COLO829 (cell line): Measurements from ENCODE around the gene DNHD1.
"Not testable (repeated sequence)": the region's sequence is repeated elsewhere in the genome, so short reads cannot be mapped to it uniquely, and the experiment has no call there.

Source experiments
- DNase-seq: peaks from one replicate; pipeline ENCODE4 v3.0.0; 2012; ENCODE audit warnings: low spot score

DNHD1 gene

DNA sequence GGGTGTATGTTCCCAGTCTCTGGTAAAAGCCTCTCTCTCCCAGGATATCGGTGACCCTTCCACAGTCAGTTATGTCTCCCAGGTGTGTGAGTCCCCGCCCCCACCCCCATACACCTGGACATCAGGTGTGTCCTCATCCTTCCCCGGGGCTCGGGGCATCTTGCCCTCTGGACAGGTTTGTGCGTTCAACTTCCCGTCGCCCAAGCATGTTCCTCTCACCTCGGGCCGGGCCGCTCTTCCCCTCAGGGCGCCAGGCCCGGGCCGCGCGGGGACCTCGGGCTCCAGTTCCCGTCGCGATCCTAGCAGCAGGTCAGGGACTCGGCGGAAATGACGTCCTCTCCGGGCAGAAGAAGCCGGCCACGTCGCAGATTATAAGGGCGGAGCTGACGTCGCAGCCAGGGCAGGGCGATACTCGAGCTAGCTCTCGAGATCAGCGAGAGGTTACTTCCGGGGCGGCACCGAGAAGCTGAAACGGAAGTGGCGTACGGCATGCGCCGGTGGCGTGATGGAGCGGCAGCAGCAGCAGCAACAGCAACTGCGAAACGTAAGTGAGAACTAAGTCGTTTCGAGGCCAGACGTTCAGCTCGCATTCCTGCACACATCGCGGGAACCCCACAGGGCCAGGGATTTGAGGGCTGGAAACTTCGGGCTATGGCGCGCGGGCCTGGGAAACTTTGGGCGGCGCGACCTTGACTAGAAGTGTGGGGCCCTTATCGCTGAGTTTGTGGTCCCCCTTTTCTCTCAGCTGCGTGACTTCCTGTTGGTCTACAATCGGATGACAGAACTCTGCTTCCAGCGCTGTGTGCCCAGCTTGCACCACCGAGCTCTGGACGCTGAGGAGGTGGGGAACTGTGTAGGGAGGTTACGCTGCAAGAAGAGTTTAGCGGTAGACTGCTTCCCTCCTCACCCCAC lies 15.8 kb upstream of the DNHD1 start, which contains the start of the genes ARFIP2 and TIMM10B:
Gene ARFIP2 (minus strand): TSS at position 320 of the 912 bp plus-strand sequence. CDS start 910 bp downstream, outside the sequence.
Gene TIMM10B (plus strand): TSS at position 490 of the 912 bp plus-strand sequence. CDS start 16 bp downstream, at position 506.
- peak; percentile 99 for DNase-seq

DNA sequence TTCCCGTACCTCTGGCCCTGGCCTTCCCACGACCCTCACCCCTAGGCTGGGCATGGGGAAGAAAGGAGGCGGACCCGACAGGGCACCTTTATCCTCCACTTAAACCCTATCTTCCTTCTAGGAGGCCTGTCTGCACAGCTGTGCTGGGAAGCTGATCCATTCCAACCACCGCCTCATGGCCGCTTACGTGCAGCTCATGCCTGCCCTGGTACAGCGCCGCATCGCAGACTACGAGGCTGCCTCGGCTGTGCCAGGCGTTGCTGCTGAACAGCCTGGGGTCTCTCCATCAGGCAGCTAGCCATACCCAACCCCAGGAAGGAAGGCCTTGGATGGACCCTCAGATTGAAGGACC lies 15.2 kb upstream of the DNHD1 start:
- no peak for DNase-seq

DNA sequence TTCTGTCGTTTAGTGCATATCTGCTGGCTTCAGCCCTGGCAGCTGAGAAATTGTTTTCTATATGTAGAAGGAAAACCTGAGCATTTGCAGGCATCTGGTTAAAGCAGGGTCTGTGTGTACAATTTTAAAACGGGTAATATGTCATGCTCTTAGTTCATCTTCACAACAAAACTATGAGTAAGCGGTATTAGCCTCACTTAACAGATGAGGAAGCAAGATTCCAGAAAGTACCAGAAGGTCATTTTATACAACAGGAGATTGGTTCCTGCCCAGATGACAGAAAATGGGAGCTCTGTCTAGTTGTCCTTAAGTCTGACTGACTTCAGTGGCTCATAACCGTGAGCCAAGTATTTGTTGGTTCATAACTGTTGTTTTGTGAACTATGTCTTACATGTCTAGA lies 14.6 kb upstream of the DNHD1 start:
- DNase-seq = no peak

DNA sequence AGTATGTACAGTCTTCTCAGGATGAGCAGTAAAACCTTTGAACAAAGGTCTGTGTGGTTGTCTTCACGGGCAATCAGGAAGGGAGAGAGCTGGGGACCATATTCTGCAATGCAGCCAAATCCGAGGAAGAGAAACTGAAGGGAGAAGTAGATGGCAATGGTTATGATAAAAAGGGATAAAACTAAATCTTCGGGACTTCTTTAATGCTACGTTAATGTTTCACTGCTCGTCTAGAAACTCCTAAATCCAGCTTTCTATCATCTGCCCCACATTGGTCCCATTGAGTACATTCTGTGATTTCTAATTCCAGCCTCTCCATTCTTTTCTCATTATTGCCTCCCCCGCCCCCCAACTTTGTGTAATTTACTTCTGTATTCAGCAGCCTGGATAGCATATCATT lies 14.1 kb upstream of the DNHD1 start:
- DNase-seq = no peak

DNA sequence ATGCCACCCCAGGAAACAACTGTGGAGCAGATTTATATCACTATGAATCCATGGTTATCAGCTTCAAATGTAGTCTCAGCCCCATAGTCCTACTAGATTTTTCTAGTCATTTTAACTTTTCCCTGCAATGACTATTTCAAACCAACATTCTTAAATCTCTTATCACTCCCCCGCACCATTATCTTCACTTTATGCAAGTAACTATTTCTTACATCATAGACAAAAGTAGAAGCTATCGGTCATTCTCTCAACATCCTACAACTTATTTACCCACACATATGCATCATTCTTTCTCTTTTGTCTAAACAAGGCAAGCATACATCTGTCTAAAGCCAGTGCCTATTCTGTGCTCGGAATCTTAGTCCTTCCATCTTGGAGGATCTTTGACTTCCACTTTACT lies 11.4 kb upstream of the DNHD1 start:
- no peak for DNase-seq

DNA sequence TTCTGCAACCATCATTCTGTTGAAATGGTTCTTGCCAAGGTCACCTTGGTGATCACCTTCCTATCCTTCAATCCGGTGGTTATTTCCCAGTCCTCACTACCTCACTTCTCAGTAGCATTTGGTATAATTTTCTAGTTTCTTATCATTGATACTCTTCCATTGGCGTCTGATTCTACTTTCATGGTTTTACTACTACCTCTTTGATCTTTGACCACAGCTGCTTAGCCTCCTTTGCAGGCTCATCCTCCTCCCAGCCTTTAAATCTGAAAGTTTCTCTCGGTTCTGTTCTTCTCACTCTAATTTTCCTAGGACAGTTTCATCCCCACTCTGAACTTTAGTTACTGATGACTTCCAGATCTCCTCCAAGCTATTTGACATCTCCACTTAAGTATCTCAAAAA lies 10.8 kb upstream of the DNHD1 start:
- DNase-seq = no peak

DNA sequence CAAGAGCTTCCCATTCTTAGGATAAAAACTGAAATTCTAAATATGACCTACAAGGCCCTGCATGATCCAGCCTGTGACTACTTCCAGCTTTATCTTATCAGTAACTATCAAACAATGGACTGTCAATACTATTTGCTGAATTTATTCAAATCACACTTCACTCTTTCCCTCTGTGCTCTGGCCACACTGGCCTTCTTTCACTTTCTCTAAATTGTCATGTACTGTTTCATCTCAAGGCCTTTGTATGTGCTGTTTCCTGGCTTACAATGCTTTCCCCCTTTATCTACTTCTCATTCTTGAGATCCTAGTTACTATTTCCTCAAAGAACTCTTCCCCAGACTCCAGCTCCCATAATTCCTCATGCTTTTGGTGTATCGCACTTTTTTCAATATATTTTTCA lies 10.1 kb upstream of the DNHD1 start:
- no peak for DNase-seq

DNA sequence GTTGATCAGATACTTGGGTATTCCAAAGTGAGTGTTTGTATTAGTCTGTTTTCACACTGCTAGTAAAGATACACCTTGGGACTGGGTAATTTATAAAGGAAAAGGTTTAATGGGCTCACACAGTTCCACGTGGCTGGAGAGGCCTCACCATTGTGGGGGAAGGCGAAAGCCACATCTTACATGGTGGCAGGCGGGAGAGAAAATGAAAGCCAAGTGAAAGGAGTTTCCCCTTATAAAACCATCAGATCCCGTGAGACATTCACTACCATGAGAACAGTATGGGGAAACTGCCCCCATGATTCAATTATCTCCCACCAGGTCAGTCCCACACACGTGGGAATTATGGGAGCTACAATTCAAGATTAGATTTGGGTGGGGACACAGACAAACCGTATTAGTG lies 8.7 kb upstream of the DNHD1 start:
- no peak for DNase-seq

DNA sequence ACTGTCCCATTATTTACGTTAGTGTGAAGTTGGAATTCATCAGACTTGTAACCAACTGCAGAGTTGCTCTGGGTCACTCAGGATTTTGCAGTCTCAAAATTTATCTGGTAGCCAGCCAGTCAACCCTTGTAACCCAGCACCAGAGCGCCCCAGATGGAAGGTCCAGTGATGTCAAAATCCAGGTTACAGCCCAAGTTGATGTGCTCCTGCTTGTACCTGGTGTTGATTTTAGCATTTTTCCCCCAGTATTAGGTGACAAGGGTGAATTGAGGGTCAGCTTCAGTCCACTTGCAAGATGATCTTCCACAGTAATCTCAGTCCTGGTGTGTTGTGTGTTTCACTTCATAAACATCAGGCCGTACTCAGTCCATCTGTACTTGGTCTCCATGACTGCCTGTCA lies 8.3 kb upstream of the DNHD1 start:
- DNase-seq = no peak

DNA sequence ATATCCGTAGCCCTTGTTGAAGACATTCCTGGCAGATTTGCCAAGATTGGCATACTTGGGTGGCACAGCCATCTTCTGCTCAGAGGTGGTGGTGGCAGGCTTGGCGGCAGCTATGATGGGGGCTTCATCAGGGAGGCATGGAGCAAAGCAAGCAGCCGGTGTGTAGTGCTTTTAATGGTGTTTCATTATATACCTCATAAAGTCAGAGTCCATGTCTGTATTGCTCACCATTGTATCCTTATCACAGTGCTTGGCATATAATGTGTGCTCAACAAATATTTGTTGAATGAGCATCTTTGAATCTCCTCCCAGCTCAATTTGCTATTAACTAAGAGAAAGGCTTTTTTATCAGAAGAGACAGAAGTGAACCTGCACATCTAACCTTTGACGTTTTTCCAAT lies 7.8 kb upstream of the DNHD1 start:
- DNase-seq = no peak

DNA sequence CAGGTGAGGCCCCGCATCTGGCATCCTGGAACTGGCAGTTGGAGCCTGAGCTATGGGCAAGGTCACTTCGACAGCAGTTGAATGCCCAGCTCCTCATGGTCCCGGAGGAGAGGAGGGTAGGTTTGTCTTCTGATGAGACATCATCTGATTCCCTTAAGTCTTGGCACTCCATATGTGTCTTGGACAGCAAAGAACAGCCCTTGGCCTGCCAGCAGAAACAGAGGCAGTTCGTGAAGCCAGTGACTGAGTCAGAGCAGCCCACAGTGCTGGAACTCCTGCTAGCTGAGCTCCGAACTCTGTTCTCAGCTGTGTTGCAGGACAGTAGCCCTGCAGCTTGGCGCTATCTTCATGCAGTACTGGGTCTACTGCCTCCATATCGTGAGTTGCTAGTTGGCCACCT lies 1.0 kb downstream of the DNHD1 start:
- no peak for DNase-seq

DNA sequence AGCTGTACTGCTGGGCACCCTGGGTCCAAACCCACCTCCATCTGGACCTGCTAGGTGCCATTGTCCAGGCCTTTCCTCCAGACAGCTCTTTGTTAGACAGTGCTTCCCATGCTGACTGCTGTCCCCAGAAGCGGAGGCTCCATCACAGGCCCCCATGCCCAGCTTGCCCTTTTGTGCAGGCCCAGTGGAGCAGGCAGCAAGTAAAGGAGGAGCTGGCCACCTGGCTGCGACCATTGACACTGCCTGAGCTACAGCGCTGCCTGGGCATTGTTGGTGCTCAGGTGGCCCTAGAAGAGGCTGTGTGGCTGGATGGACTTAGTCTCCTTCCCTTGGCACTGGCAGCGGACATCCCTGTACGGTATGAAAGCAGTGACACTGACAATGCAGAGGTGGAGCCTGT lies 1.5 kb downstream of the DNHD1 start:
- no peak for DNase-seq

DNA sequence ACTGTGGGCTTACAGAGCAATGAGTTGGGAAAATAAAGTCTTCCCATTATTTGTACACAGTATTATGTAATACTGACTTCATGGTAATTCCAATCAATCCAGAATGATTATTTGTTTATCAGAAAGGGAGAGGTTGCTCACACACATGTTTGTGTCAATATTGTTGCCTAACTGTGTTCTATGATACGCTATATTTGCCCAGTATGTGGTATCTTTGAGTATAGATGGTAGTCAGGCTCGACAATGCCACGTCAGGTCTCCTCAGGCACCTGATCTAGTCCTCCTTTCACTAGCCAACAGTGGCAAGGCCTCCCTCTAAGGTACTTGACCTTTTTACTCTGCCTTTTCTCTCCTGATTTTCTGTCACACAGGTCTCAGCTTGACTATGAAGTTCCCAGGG lies 5.3 kb downstream of the DNHD1 start:
- no peak for DNase-seq

DNA sequence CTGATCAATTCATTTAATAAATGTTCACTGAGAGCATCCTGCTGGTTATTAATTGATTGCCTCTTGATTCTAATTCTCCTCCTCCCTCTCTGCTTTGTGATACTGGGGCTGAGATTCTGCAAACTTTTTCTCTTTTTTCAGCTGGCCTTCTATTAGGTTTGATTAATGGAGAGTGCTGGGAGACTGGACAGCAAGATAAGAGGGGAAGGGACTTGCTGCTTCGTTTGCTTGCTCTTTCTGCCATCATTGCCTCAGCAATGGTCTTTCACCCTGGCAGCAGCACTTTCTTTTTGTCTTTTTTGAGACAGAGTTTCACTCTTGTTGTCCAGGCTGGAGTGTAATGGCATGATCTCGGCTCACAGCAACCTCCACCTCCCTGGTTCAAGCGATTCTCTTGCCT lies 7.1 kb downstream of the DNHD1 start:
- DNase-seq = no peak

DNA sequence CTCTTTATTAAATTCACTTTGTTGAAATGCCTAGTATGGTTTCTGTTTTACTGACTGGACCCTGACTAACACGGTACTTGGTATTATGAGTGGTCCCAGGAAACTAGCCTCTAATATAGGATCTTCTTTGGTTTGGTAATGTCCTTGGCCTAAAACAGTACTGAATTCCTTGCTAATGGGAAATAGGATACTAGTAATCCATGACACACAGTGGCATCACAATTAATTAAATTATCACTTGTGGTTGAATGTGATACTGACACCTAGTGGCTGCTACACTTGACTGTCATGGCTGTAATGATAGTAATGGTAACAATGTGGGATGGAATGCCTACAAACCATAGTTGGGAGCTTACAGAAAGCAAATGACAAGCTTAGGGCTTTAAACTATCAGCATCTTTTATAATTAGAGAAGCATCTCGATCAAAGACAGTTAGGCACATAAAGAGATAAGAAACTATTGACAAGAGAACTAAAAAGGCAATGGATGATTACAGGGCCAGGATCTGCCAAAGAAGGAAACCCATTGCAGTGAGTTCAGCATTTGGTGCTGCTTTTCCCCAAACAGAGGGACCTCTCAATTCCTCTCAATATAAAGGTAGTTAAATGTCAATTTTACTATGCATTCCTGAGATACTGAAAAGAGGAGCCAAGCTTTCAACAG lies 8.6 kb downstream of the DNHD1 start:
- peak; percentile 72 for DNase-seq

DNA sequence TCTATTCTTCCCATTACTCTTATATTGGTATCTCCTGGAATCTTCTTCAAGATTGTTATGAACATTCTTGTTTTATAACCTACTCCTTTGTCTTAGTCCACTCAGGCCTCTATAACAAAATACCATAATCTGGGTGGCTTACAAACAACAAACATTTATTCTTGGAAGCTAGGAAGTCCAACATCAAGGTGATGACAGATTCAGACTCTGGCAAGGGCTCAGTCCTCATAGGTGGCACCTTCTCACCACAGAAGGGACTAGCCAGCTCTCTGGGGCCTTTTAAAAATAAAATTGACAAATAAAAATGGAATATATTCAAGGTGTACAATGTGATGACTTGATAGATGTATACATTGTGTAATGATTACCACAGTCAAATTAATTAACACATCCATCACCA lies 19.8 kb downstream of the DNHD1 start:
- no peak for DNase-seq

DNA sequence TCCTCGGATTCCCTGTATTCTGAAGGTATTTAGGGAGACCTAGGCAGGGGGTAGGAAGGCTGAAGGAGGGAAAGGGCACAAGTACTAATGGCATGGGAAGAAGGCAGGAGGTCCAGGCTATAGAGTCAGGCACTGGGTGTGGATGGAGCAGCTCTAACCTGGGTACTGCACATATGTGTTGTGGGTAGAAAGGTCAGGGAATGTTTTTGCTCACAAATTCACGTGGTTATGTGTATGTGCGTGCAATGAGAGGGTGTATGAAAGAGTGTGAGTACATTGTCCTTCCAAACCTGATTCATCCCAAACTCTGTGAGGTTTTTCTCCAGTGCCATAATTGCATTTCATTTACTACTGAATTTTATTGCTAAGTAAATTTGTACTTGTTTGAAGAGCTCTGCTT lies 23.2 kb downstream of the DNHD1 start:
- DNase-seq = no peak

DNA sequence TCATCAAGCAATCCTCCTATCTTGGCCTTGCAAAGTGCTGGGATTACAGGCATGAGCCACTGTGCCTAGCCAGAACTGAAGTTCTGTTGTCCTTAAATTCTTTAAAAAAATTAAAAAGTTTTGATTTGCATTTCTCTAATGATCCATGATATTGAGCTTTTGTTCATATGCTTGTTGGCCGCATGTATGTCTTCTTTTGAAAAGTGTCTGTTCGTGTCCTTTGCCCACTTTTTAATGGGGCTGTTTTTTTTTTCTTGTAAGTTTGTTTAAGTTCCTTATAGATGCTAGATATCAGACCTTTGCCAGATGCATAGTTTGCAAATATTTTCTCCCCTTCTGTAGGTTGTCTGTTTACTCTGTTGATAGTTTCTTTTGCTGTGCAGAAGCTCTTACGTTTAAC lies 24.9 kb downstream of the DNHD1 start:
- DNase-seq = not testable (repeated sequence)

DNA sequence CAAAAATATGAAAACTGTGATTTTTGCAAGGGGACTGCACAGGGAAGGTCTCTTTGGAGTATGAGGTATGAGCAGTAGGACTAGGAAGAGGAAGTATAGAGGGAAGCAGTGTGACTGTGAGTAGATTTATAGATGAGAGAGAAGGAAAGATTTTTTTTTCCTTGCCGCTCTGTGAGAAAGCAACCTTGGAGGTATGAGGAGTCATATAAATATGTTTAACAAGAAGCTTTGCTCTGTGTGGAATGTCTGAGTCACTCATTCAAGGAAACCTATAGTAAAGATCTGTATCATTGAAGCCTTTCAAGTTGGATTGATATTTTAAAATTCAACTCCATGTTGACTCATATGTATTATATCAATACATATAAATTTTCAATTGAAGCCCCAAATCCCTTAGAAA lies 26.2 kb downstream of the DNHD1 start:
- DNase-seq = peak; percentile 16

DNA sequence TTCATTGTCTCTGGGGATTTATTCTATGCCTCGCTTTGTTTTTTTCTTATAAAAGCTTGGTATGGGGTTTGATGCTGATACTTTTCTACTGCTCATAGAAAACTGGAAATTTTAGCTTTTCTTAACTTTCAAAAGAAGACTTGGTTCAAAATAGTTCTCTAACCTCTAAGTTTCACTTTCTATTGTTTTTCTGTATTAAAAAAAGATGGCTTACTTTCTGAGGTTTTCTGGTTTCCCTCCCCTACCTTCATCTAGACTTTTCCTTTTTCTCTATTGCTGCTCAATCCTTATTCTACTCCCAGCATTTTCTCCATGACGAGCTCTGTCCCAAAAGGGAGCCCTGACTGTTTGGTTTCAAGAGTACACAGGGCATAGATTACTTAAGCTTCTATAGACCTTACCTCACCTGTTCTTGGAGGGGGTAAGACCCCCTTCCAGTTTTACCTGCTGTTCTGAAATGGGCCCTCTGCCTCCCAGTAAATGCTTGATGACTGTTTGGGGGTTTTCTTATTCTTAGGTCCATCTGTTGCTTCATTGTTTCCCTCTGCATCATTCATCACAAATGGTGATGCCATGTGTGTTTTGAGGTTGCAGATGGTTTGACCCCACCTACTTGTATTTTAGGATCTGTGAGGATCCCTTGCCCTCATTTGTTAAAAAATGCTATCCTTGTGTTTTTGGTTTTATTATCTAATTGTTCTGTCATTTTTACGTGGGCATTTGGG lies 29.5 kb downstream of the DNHD1 start:
- no peak for DNase-seq

DNA sequence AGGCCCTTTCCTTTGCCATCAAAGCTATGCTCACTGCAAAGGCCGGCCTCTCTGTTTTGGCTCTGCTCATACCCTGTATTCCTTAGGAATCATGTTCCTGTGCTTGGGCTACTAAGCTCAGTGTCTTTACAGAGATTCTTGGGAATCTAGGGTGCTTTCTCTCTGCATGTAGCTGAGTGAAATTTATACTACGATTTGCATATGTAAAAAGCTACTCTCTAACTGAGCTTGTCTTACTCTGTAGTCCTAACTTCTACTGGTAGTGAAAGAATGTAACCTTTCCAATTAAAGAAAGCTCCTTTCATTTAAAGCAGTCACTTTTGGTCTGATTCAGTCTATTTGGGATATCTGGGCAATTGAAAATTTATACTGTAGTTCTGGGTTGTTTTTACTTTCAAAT lies 32.2 kb downstream of the DNHD1 start:
- no peak for DNase-seq

DNA sequence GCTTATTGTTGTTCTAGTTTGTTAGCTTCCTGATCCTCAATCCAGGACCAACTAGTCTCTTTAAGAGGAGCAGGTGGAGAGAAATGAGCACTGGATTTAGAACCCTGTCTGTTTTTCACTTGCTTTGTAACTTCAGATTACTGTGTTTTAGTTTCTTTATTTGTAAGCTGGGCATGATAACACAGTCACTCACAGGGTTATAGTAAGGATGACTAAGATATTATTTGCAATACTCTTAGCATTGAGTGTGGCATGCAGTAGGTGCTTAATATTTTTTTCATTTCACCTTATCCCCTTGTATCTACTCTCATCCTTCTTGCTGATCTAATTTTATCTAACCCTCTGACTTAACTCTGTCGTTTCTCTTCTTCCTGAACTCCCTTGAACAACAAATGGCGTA lies 33.8 kb downstream of the DNHD1 start:
- no peak for DNase-seq

DNA sequence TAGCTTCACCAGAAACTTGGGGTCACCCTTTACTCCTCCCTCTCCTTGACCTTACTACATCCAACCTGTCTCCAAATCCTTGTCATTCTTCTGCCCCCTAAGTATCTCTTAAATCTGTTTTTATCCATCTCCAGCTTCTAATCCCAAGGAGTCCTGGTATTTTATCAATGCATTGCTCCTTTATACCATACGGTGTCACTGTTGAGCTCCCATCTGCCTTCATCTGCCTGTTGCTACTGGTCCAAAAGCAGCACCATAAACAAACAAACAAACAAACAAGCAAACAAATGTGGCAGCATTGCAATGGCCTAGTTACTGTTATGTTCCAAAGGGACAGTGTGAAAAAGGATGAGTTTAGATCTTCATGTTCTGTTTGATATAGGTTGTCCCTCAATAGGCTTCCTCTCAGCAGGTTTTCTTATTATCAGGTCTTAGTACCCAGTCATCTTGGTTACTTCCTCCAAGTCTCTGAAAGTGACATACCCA lies 34.2 kb downstream of the DNHD1 start:
- peak; percentile 77 for DNase-seq
